Muscle of leg (tissue), 16 donors: ENCODE results near the gene BRD4. TPM values are rescaled to one million over a fixed set of nuclear protein-coding genes. Genes with fewer than 3 reads are reported as not detected.

ENCODE experiments used
- DNase-seq: peaks from one replicate; pipeline ENCODE4 v3.0.0; 2013
- H3K27ac ChIP-seq: one replicate; pipeline ENCODE4 v1.5.1; 2013; ENCODE audit warnings: mild to moderate bottlenecking, low read length, control low read depth
- H3K27me3 ChIP-seq: one replicate; pipeline ENCODE4 v1.6.1; 2013; ENCODE audit warnings: low read length; ENCODE audit not compliant: control insufficient read depth, insufficient read depth
- H3K36me3 ChIP-seq: one replicate; pipeline ENCODE4 v1.6.1; 2013; ENCODE audit warnings: low read length; ENCODE audit not compliant: control insufficient read depth, insufficient read depth
- H3K4me1 ChIP-seq: one replicate; pipeline ENCODE4 v1.6.1; 2013; ENCODE audit warnings: low read length; ENCODE audit not compliant: control insufficient read depth, insufficient read depth
- H3K4me3 ChIP-seq: one replicate; pipeline ENCODE4 v1.5.1; 2013; ENCODE audit warnings: low read length, control low read depth
- H3K9me3 ChIP-seq: replicated peaks from 2 replicates; pipeline ENCODE4 v1.6.1; 2013; ENCODE audit warnings: low read depth, low read length; ENCODE audit not compliant: control insufficient read depth
- WGBS: methylation state at CpG from one replicate; pipeline ENCODE4 v1.1.5; 2013; ENCODE audit warnings: missing lambda C conversion rate; ENCODE audit not compliant: insufficient coverage; 5-methylcytosine and 5-hydroxymethylcytosine counted together
- long read RNA-seq, 11 donors: transcript quantifications; one replicate each; lab custom pipeline, GENCODE V29; 2026
- polyA plus RNA-seq, 8 donors: library from polyadenylated mRNA; unstranded; fragments of 120-200 nt; gene quantifications; one replicate each; pipeline versions ENCODE4 v1.2.1 to v1.2.3, GENCODE V29; 2013; ENCODE audit warnings: inconsistent platforms in 1 of 8, low replicate concordance in 1 of 8; ENCODE audit not compliant: insufficient read length in 8 of 8, insufficient read depth in 1 of 8
- total RNA-seq: library from RNA; stranded (reverse); fragments of 120-200 nt; gene quantifications from one replicate; pipeline ENCODE4 v1.2.4, GENCODE V29; 2013

Gene BRD4
- total RNA-seq, result 14.5 TPM
- 10 to 100 TPM; 25.5 to 51.5 (median 38.1) TPM for polyA plus RNA-seq
- long read RNA-seq, donor 1, result 0 reads
- long read RNA-seq, donor 2, result 0 reads
- long read RNA-seq, donor 3, partial matches to known transcripts, result 6 of 9 reads
- long read RNA-seq, donor 3, other reads (novel, unspliced or antisense), result 0 of 9 reads
- long read RNA-seq, donor 4, partial matches to known transcripts, result 5 of 6 reads
- long read RNA-seq, donor 4, other reads (novel, unspliced or antisense), result 0 of 6 reads
- long read RNA-seq, donor 5, partial matches to known transcripts, result 11 of 12 reads
- long read RNA-seq, donor 5, other reads (novel, unspliced or antisense), result 0 of 12 reads
- long read RNA-seq, donor 6, partial matches to known transcripts, result 0 of 2 reads
- long read RNA-seq, donor 6, other reads (novel, unspliced or antisense), result 0 of 2 reads
- long read RNA-seq, donor 7, partial matches to known transcripts, result 0 of 1 reads
- long read RNA-seq, donor 7, other reads (novel, unspliced or antisense), result 0 of 1 reads
- long read RNA-seq, donor 8, partial matches to known transcripts, result 0 of 3 reads
- long read RNA-seq, donor 8, other reads (novel, unspliced or antisense), result 0 of 3 reads
- long read RNA-seq, donor 9, partial matches to known transcripts, result 0 of 1 reads
- long read RNA-seq, donor 9, other reads (novel, unspliced or antisense), result 0 of 1 reads
- long read RNA-seq, donor 10, partial matches to known transcripts, result 12 of 16 reads
- long read RNA-seq, donor 10, other reads (novel, unspliced or antisense), result 0 of 16 reads
- long read RNA-seq, donor 11, partial matches to known transcripts, result 6 of 9 reads
- long read RNA-seq, donor 11, other reads (novel, unspliced or antisense), result 0 of 9 reads

DNA sequence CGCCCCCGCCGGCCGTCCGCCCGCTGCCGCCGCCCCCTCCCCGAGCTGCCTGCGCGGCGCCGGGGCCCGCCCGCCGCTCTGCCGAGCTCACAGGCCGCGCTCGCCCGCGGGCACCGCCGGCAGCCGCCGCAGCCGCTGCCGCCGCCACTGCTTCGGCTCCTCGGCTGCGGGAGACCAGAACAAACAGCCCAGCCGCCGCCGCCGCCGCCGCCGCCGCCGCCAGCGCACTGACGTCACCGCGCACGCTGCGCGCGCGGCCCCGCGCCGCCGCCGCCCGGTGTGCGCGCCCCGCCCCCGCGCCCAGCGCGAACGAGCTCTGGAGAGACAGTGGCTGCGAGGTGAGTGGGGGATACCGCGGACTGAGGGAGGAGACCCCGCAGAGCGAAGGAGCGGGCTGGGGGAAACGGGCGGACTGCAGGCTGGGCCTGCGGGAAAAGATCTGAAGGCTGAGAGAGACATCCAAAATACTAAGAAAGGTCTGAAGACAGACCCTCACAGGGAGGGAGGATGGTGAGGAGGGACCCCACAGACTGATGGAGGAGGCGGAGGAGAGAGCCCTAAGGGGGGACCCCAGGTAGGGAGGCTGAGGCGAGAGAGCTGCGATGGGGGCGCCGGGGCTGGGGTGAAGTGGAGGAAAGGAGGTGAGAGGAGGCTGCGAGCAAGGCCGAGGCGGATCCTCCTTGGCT, at the start of gene BRD4:
Gene BRD4, minus strand, starts transcription at position 229 of the 686 bp plus-strand sequence. CDS start 59,440 bp downstream, outside the sequence.
- peak; percentile 84 for DNase-seq
- H3K36me3 ChIP-seq, result no peaks in the 10 kb centered on the region
- peak within 1 kb of the TSS; percentile 90 for H3K4me3 ChIP-seq
- peak within 1 kb of the TSS; percentile 64 for H3K27ac ChIP-seq
- 3% methylated on average over 70 of the region's 81 CpGs for WGBS
- no peaks in the 10 kb centered on the region for H3K27me3 ChIP-seq
- no peaks in the 10 kb centered on the region for H3K9me3 ChIP-seq
- peaks cover 26% of the 10 kb centered on the region for H3K4me1 ChIP-seq

DNA sequence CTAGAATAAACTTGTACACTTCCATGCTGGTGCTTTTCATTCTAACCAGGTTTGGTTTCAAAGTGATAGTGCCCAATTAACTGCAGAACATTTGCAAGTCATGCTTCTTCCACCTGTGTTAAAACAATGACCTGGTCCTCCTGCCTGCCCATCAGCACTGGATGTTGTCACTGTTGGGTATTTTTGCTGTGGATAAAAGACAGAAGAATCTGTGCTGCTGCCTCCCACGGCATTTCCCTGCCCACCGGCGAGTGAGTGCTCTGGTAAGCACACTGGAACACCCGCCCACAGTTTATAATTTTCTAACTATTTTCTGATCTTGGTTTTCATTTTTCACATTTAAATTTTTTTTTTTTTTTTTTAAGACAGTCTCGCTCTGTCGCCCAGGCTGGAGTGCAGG, 49.5 kb upstream of the BRD4 start:
- Histone ChIP-seq H3K9me3 (no peaks in the 10 kb centered on the region), H3K36me3 (peaks cover 12% of the 10 kb centered on the region), H3K27me3 (no peaks in the 10 kb centered on the region), H3K4me3 (no peak overlapping the region), H3K27ac (no peak overlapping the region), H3K4me1 (peaks cover 16% of the 10 kb centered on the region)
- no peak for DNase-seq
- WGBS, result 80% methylated on average over 1 of the region's 6 CpGs

DNA sequence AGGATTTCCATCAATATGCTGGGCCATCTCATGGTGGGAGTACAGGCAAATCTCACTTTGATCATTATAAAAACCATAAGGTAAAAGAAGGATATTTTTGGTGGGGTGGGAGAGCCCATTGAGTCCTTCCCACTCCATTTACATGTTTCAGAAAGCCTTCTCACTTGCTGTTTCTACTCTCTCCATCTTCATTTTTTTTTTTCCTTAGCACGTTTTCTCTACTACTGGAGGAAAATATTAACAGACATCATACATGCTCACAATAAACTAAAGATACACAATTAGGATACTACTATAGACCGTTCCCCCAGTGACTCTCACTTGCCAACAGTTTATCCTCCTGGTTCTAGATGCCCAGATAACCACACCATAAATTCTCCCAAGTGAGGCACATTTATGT, 49.1 kb upstream of the BRD4 start:
- WGBS, result 73% methylated on average over 2 of the region's 2 CpGs
- H3K27ac ChIP-seq, result no peak overlapping the region

DNA sequence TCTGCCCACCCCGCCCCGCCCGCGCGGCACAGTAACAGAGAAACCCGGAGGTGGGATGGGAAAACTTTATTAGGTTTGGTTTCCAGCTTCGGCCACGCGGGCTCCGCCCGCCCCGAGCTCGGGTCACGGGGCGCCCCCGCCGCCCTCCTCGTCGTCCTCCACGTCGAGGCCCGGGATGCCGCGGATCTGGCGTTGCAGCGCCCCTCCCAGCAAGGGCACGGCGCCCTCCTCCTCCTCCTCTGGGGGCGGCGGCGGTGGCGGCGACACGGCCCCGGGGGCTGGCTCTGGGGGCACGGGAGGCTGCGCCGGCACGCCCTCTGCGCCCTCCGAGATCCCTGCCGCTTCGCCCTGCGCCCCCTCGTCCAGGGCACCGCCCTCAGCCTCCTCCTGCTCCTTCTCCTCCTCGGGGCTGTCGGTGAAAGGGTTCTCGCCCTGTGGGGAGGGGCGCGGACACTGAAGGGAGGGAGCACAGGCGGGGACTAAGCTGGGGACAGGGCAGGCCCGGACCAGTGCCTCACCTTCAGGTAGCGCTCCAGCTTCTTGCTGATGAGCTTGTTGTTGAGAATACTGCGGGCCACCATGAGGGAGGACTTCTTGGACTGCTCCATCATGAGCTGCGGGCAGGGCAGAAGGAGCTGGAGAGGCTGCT, 47.8 kb upstream of the BRD4 start:
- H3K9me3 ChIP-seq, result no peaks in the 10 kb centered on the region
- no peak overlapping the region for H3K27ac ChIP-seq
- H3K4me3 ChIP-seq, result peak overlapping the region; percentile 37
- H3K27me3 ChIP-seq, result no peaks in the 10 kb centered on the region
- WGBS, result under 1% methylated on average over 47 of the region's 56 CpGs
- peaks cover 6% of the 10 kb centered on the region for H3K36me3 ChIP-seq
- H3K4me1 ChIP-seq, result peaks cover 18% of the 10 kb centered on the region
- peak; percentile 67 for DNase-seq

More for the DNA sequence above, 49.1 kb upstream of the BRD4 start:
- Histone ChIP-seq H3K27me3 (no peaks in the 10 kb centered on the region), H3K4me1 (peaks cover 18% of the 10 kb centered on the region), H3K36me3 (peaks cover 8% of the 10 kb centered on the region), H3K4me3 (no peak overlapping the region), H3K9me3 (no peaks in the 10 kb centered on the region)
- DNase-seq, result no peak

DNA sequence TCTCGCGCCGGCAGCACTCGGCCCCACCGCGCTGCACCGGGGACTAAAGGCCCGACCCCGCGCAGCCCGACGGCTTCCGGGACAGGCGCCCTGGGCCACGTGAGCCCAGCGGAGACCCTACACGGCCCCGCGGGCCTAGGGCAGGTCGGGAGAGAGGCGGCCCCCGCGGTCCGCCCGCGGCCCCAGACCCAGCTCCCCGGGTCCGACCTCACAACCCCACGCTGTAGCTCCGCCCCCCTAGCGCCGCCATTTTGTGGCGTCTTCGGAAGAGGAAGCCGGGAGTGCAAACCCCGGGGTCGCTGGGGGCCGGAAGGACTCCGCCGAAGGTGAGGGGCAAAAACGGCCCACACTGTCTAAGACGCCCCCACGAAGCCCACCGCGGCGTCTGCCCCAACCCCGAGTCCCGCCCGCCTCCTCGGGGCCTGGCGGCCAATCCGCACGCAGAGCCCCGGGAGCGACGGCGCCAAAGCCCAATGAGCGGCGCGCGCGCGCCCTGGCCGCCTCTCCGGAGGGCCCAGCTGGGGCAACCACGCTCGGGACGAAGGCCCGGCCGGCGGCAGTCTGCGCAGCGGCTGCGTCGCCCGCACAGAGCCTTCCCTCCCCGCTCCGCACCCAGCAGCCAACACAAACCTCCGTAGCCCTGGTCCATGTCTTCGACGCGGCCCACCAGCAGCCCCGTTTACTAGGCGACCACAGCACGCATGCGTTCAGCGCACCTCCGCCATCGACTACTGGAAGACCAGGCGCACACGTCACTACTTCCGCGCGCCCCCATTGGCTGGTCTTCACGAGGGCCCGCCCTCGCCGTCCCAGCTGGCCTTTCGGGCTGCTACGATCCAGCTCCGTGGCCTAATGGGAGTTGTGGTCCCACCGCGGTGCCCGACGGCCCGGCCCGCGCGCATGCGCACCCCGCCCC, 47.0 kb upstream of the BRD4 start, which contains the start of gene AKAP8:
Gene AKAP8, minus strand, starts transcription at position 705 of the 916 bp plus-strand sequence. Its CDS starts 56 bp downstream, at position 649.
- H3K27ac ChIP-seq, result peak within 1 kb of the TSS; percentile 97
- no peaks in the 10 kb centered on the region for H3K9me3 ChIP-seq
- no peaks in the 10 kb centered on the region for H3K27me3 ChIP-seq
- peaks cover 26% of the 10 kb centered on the region for H3K4me1 ChIP-seq
- under 1% methylated on average over 96 of the region's 111 CpGs for WGBS
- peaks cover 12% of the 10 kb centered on the region for H3K36me3 ChIP-seq
- peak within 1 kb of the TSS; percentile 94 for H3K4me3 ChIP-seq
- DNase-seq, result peak; percentile 99

DNA sequence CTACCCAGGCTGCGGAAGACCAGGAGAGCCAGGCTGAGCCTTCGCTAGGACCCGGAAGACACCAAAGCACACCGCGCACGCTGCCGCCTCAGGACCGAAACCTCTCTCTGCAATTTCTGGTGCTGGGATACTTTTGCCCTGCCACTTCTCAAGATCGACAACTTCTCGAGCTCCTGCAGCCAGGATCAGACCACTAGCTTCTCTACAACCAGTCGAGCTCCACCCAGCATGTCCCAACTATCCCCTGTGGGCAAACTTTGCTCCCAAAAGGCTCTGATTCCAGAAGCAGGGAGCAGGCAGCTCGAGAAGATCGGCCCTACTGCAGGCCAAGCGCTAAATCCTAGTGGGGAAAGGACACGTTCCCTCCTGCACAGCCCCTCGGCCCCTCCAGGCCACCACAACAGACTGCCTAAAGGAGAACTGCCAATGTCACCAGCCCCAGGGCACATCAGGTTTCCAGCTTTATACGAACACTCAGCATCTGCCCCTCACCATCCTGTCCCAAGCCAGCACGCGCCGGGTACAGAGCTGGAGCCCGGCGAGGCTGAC, 46.3 kb upstream of the BRD4 start:
- H3K4me1 ChIP-seq, result peaks cover 27% of the 10 kb centered on the region
- H3K4me3 ChIP-seq, result peak overlapping the region; percentile 94
- no peaks in the 10 kb centered on the region for H3K9me3 ChIP-seq
- DNase-seq, result peak; percentile 57
- H3K36me3 ChIP-seq, result peaks cover 15% of the 10 kb centered on the region
- 0% methylated on average over 22 of the region's 22 CpGs for WGBS
- H3K27ac ChIP-seq, result peak overlapping the region; percentile 97
- H3K27me3 ChIP-seq, result no peaks in the 10 kb centered on the region

DNA sequence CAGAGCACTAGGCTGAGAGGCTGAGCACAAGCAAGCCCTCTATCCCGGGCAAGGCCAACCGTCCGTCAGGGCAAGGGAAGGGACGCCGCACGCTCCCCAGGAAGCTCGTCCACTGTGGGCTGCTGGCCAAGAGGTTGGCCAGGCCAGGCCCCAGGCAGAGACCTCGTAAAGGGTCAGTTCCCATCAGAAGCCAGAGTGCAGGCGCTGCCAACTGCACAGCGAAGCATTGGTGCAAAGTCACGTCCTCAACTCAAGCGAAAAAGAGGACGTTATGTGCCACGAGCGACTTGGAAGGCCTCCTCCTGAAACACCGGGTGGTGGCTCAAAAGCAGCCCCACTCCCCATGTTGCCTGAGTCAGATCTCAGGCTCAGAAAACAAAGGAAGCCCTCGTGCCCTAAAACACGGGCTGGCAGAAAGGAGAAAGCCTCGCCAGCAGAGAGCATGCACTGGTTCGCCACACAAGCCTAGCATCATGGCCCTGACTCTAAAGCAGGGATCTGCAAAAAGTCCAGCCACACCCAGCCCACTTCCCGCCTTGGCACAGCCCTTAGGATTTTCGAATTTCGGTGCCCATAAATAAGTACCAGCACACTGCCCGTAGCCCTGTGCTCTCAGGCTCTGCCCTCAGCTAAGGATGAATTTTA, 42.6 kb upstream of the BRD4 start:
- no peak overlapping the region for H3K27ac ChIP-seq
- H3K4me1 ChIP-seq, result peaks cover 23% of the 10 kb centered on the region
- no peak overlapping the region for H3K4me3 ChIP-seq
- 66% methylated on average over 21 of the region's 24 CpGs for WGBS
- H3K27me3 ChIP-seq, result no peaks in the 10 kb centered on the region
- H3K9me3 ChIP-seq, result no peaks in the 10 kb centered on the region
- no peak for DNase-seq
- H3K36me3 ChIP-seq, result peaks cover 46% of the 10 kb centered on the region

DNA sequence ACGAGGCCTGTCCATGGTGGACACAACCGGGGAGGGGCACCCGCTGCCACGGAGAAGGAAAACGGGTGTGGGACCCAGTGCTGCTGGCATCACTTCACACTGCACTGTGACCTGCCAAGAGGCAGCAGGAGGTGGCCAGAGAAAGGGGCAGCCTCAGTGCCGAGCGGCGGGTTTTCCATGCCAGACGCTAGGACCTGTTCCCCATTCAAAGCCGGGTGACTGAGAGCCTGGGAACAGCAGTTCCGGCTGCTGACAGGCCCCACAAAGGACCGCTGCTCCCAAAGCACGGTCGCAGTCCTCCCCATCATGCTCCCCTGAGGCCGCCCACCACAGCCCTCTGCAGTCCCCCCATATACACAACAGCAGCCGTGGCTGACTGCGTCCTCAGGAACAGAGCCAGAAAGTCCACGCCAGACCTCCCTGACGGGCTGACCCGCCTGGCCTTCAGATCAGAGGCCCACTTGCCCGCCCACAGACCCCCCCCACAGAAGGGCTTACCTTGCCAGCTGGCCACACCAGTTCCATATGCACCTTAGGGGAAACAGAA, 41.8 kb upstream of the BRD4 start:
- Histone ChIP-seq H3K4me1 (peaks cover 23% of the 10 kb centered on the region), H3K36me3 (peaks cover 53% of the 10 kb centered on the region), H3K27me3 (no peaks in the 10 kb centered on the region), H3K4me3 (no peak overlapping the region), H3K27ac (no peak overlapping the region), H3K9me3 (no peaks in the 10 kb centered on the region)
- 71% methylated on average over 19 of the region's 21 CpGs for whole genome bisulfite sequencing
- DNase-seq, result no peak
